ENCODE measurements around the gene OSBPL6. TPM values are rescaled to one million over a fixed set of nuclear protein-coding genes. Genes with fewer than 3 reads are reported as not detected.

The OSBPL6 gene
- total and polyA plus RNA-seq, 2 of the 13 experiments (the other 11 are each of a cell fraction or from before 2014, with no cell fraction given) = 0.03 to 0.11 TPM

GRCh38 chr2:178428396-178428806, 234.1 kb downstream of the OSBPL6 start (continued):
- TF ChIP-seq CBX2 (IDR thresholded peaks at IDR 0.05; ENCODE audit: low read depth, low read length) (no peak), CBX2 (CRISPR knock-in tag; IDR thresholded peaks at IDR 0.05; ENCODE audit: low read depth) (no peak), ZNF7 (CRISPR knock-in tag; IDR thresholded peaks at IDR 0.05) (no peak), ZNF235 (CRISPR knock-in tag; IDR thresholded peaks at IDR 0.05; ENCODE audit: borderline replicate concordance) (no peak), NFYB (CRISPR knock-in tag; IDR thresholded peaks at IDR 0.05) (0 out of 2 replicates have a peak, but pooled peaks have one; percentile 33), PAX8 (CRISPR knock-in tag; IDR thresholded peaks at IDR 0.05; ENCODE audit: borderline replicate concordance) (no peak), HNF4A (CRISPR knock-in tag; IDR thresholded peaks at IDR 0.05) (peak; percentile 99), ZBTB20 (CRISPR knock-in tag; IDR thresholded peaks at IDR 0.05; ENCODE audit: borderline replicate concordance, low read depth) (no peak; the same call in 1 of the 2 replicates), XBP1 (CRISPR knock-in tag; IDR thresholded peaks at IDR 0.05) (no peak), ZNF205 (CRISPR knock-in tag; IDR thresholded peaks at IDR 0.05) (0 out of 2 replicates have a peak, but pooled peaks have one; percentile 58), NFE2L2 (IDR thresholded peaks at IDR 0.05; ENCODE audit: low read length) (peak; percentile 75), CBX5 (CRISPR knock-in tag; IDR thresholded peaks at IDR 0.05; ENCODE audit: borderline replicate concordance) (peak; percentile 69; the same call in 1 of the 2 replicates), ZNF580 (CRISPR knock-in tag; IDR thresholded peaks at IDR 0.05; ENCODE audit: borderline replicate concordance, low read depth) (0 out of 2 replicates have a peak, but pooled peaks have one; percentile 56), ZNF430 (CRISPR knock-in tag; IDR thresholded peaks at IDR 0.05) (peak; percentile 73; the same call in 1 of the 2 replicates), ARID4A (CRISPR knock-in tag; IDR thresholded peaks at IDR 0.05; ENCODE audit: borderline replicate concordance) (peak; percentile 49; the same call in 1 of the 2 replicates), ASH2L (IDR thresholded peaks at IDR 0.05; ENCODE audit: insufficient read length, low read depth, low read length) (peak; percentile 87), ZBTB25 (CRISPR knock-in tag; IDR thresholded peaks at IDR 0.05) (peak; percentile 63; the same call in 1 of the 2 replicates), ZNF230 (CRISPR knock-in tag; IDR thresholded peaks at IDR 0.05) (no peak), MIER2 (CRISPR knock-in tag; IDR thresholded peaks at IDR 0.05) (peak; percentile 69), ZNF720 (CRISPR knock-in tag; IDR thresholded peaks at IDR 0.05) (no peak)
- TF ChIP-seq, protein P1, sequence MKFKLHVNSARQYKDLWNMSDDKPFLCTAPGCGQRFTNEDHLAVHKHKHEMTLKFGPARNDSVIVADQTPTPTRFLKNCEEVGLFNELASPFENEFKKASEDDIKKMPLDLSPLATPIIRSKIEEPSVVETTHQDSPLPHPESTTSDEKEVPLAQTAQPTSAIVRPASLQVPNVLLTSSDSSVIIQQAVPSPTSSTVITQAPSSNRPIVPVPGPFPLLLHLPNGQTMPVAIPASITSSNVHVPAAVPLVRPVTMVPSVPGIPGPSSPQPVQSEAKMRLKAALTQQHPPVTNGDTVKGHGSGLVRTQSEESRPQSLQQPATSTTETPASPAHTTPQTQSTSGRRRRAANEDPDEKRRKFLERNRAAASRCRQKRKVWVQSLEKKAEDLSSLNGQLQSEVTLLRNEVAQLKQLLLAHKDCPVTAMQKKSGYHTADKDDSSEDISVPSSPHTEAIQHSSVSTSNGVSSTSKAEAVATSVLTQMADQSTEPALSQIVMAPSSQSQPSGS (CRISPR knock-in tag; IDR thresholded peaks at IDR 0.05) = peak; percentile 54; the same call in 1 of the 2 replicates
